Astrocyte (in vitro differentiated cells and primary cell): ENCODE measurements around the gene COPS7A.

ENCODE experiments used
- EZH2 ChIP-seq: IDR thresholded peaks from 2 replicates; pipeline ENCODE4 v1.6.1; 2012; ENCODE audit warnings: mild to moderate bottlenecking, low read length, inconsistent platforms; ENCODE audit not compliant: insufficient read depth
- TF ChIP-seq, protein P1 (sequence below): IDR thresholded peaks from 2 replicates; pipeline ENCODE4 v1.5.1; 2011; ENCODE audit warnings: low read depth, mild to moderate bottlenecking, inconsistent platforms, low read length, moderate library complexity; ENCODE audit not compliant: insufficient read depth

DNA sequence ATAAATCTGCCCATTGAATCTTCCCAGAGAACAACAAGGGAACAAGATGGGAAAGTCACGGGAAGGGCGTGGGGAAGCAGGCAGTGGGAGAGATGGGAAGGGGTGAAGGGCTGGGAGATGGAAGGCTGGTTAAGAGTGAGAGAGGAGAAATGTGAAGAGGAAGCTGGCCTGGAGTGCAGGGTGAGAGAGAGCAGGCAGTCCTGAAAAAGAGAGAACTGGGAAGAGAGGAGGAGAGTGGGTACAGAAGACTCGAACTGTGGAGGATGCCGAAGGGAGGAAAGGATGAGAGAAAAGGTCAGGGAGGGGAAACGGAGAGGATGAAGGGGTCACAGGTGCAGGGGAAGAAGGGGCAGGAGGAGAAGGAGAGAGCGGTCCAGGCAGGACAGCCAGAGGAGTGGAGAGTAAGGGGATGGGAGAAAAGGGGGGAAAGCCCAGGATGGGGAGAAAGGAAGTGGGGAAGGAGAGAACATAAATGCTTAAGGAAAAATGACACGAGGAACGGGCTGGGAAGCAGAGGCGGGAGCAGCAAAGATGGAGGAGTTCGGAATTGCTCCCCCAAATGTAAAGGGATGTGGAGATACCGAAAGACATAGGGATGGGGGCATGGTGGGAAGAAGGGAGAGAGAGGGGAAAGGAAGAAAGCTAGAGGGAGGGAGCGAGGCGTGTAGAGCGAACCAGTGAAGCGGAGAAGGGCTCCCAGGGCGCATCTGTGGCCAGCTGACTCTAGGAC, 24.4 kb upstream of the COPS7A start:
- peak; percentile 35 for TF ChIP-seq EZH2
- TF ChIP-seq, protein P1, sequence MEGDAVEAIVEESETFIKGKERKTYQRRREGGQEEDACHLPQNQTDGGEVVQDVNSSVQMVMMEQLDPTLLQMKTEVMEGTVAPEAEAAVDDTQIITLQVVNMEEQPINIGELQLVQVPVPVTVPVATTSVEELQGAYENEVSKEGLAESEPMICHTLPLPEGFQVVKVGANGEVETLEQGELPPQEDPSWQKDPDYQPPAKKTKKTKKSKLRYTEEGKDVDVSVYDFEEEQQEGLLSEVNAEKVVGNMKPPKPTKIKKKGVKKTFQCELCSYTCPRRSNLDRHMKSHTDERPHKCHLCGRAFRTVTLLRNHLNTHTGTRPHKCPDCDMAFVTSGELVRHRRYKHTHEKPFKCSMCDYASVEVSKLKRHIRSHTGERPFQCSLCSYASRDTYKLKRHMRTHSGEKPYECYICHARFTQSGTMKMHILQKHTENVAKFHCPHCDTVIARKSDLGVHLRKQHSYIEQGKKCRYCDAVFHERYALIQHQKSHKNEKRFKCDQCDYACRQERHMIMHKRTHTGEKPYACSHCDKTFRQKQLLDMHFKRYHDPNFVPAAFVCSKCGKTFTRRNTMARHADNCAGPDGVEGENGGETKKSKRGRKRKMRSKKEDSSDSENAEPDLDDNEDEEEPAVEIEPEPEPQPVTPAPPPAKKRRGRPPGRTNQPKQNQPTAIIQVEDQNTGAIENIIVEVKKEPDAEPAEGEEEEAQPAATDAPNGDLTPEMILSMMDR, result no peak
